MM.1S (cell line): ENCODE data around the gene GTF3C5.

Experiments
- DNase-seq: peaks from one replicate; pipeline ENCODE4 v3.0.0-alpha.2; 2015
- H2AFZ ChIP-seq: fragments of 300-600 bp; sonication (generic); 2 replicates; pipeline ENCODE4 v1.6.0; 2016; ENCODE audit warnings: antibody characterized with exemption, low read length
- H3F3A ChIP-seq: fragments of 300-600 bp; sonication (generic); 2 replicates; pipeline ENCODE4 v1.6.1; 2016; ENCODE audit warnings: mild to moderate bottlenecking, antibody characterized with exemption, low read length, moderate library complexity, mixed read lengths; ENCODE audit not compliant: insufficient read depth
- H3K27ac ChIP-seq: fragments of 300-600 bp; sonication (generic); 2 replicates; pipeline ENCODE4 v1.5.1; 2016; ENCODE audit warnings: mild to moderate bottlenecking, low read length
- H3K27me3 ChIP-seq: fragments of 300-600 bp; sonication (generic); replicated peaks from 2 replicates; pipeline ENCODE4 v1.6.0; 2016; ENCODE audit warnings: low read length; ENCODE audit not compliant: insufficient read depth
- H3K36me3 ChIP-seq: fragments of 300-600 bp; sonication (generic); replicated peaks from 2 replicates; pipeline ENCODE4 v1.6.1; 2016; ENCODE audit warnings: mild to moderate bottlenecking, low read length, mixed read lengths; ENCODE audit not compliant: insufficient read depth
- H3K4me1 ChIP-seq: fragments of 300-600 bp; sonication (generic); 2 replicates; pipeline ENCODE4 v1.6.1; 2016; ENCODE audit warnings: low read length, mixed read lengths
- H3K4me2 ChIP-seq: fragments of 300-600 bp; sonication (generic); 2 replicates; pipeline ENCODE4 v1.6.0; 2016; ENCODE audit warnings: low read depth, low read length
- H3K4me3 ChIP-seq: fragments of 300-600 bp; sonication (generic); 2 replicates; pipeline ENCODE4 v1.5.1; 2016; ENCODE audit warnings: low read length, mixed read lengths
- H3K79me2 ChIP-seq: fragments of 300-600 bp; sonication (generic); 2 replicates; pipeline ENCODE4 v1.6.1; 2016; ENCODE audit warnings: mixed run types, low read length, mixed read lengths
- H3K9ac ChIP-seq: fragments of 300-600 bp; sonication (generic); 2 replicates; pipeline ENCODE4 v1.6.1; 2016; ENCODE audit warnings: low read length, mixed read lengths
- H3K9me2 ChIP-seq: fragments of 300-600 bp; sonication (generic); replicated peaks from 2 replicates; pipeline ENCODE4 v1.6.1; 2016; ENCODE audit warnings: mild to moderate bottlenecking, low read length, mixed read lengths; ENCODE audit not compliant: insufficient read depth
- H3K9me3 ChIP-seq: fragments of 300-600 bp; sonication (generic); replicated peaks from 2 replicates; pipeline ENCODE4 v1.6.1; 2016; ENCODE audit warnings: mild to moderate bottlenecking, low read length, mixed read lengths; ENCODE audit not compliant: insufficient read depth
- H4K20me1 ChIP-seq: fragments of 300-600 bp; sonication (generic); 2 replicates; pipeline ENCODE4 v1.6.1; 2016; ENCODE audit warnings: mild to moderate bottlenecking, low read length, moderate library complexity, mixed read lengths; ENCODE audit not compliant: insufficient read depth
- EZH2 ChIP-seq: fragments of 300-600 bp; sonication (generic); optimal IDR thresholded peaks from 2 replicates; pipeline ENCODE3; 2017; ENCODE audit warnings: low read depth, mild to moderate bottlenecking, antibody characterized with exemption, low read length, mixed read lengths
- EZH2phosphoT487 ChIP-seq: fragments of 300-600 bp; sonication (generic); IDR thresholded peaks from 2 replicates; pipeline ENCODE4 v1.6.1; 2018; ENCODE audit warnings: antibody characterized with exemption, low read length
- TF ChIP-seq, protein P1 (sequence below): fragments of 300-600 bp; sonication (generic); IDR thresholded peaks from 2 replicates; pipeline ENCODE4 v1.5.1; 2016; ENCODE audit warnings: antibody characterized with exemption, low read length, mixed read lengths

GTF3C5 gene

DNA sequence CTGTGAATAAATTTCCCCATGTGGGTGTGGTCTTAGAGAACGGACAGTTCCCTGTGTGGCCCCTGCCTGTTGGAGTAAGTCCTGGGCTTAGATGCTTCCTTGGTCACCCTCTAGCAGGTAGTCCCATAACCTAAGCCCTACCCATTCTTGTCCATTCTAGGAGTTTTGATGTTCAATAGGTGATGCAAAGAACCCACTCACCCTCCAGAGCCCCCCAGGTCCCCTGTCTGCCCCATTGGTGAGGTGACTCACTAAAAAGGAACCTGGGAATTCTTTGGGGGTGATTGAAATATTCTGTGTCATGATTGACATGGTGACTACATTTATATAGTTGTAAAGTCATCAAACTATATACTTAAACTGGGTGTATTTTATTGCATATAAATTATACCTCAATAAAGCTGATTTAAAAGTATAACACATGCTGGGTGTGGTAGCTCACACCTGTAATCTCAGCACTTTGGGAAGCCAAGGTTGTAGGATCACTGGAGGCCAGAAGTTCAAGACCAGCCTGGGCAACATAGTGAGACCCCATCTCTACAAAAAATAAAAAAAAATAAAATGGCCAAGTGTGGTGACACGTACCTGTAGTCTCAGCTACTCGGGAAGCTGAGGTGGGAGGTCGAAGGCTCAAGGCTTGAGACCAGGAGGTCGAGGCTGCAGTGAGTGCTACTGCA is 20.8 kb upstream of the GTF3C5 start:
- no peaks in the 10 kb centered on the region for H3K4me1 ChIP-seq
- no peaks in the 10 kb centered on the region for H3K9me3 ChIP-seq
- peaks cover 95% of the 10 kb centered on the region for H3K27me3 ChIP-seq
- no peaks in the 10 kb centered on the region for H3K9me2 ChIP-seq
- DNase-seq: no peak
- no peaks in the 10 kb centered on the region for H3F3A ChIP-seq
- no peak overlapping the region for H2AFZ ChIP-seq
- TF ChIP-seq EZH2phosphoT487 (no peak), EZH2 (no peak)
- TF ChIP-seq, protein P1, sequence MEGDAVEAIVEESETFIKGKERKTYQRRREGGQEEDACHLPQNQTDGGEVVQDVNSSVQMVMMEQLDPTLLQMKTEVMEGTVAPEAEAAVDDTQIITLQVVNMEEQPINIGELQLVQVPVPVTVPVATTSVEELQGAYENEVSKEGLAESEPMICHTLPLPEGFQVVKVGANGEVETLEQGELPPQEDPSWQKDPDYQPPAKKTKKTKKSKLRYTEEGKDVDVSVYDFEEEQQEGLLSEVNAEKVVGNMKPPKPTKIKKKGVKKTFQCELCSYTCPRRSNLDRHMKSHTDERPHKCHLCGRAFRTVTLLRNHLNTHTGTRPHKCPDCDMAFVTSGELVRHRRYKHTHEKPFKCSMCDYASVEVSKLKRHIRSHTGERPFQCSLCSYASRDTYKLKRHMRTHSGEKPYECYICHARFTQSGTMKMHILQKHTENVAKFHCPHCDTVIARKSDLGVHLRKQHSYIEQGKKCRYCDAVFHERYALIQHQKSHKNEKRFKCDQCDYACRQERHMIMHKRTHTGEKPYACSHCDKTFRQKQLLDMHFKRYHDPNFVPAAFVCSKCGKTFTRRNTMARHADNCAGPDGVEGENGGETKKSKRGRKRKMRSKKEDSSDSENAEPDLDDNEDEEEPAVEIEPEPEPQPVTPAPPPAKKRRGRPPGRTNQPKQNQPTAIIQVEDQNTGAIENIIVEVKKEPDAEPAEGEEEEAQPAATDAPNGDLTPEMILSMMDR: no peak
- H3K79me2 ChIP-seq: no peaks in the 10 kb centered on the region
- no peak overlapping the region for H3K4me2 ChIP-seq
- no peak overlapping the region for H3K27ac ChIP-seq
- H3K4me3 ChIP-seq: no peak overlapping the region
- no peak overlapping the region for H3K9ac ChIP-seq
- no peaks in the 10 kb centered on the region for H4K20me1 ChIP-seq
- no peaks in the 10 kb centered on the region for H3K36me3 ChIP-seq

- no peak overlapping the region for H3K9ac ChIP-seq
- H3K4me3 ChIP-seq: no peak overlapping the region
- DNase-seq: no peak
- H3K4me1 ChIP-seq: no peaks in the 10 kb centered on the region
- H3K27me3 ChIP-seq: peaks cover 84% of the 10 kb centered on the region
- H2AFZ ChIP-seq: no peak overlapping the region
- no peak overlapping the region for H3K4me2 ChIP-seq
- H3K27ac ChIP-seq: no peak overlapping the region
- H3K9me2 ChIP-seq: no peaks in the 10 kb centered on the region
- no peaks in the 10 kb centered on the region for H4K20me1 ChIP-seq
- no peaks in the 10 kb centered on the region for H3K36me3 ChIP-seq
- H3K9me3 ChIP-seq: no peaks in the 10 kb centered on the region
- TF ChIP-seq, protein P1: no peak
- TF ChIP-seq EZH2phosphoT487: no peak
- TF ChIP-seq EZH2: no peak
- no peaks in the 10 kb centered on the region for H3K79me2 ChIP-seq
- H3F3A ChIP-seq: no peaks in the 10 kb centered on the region
Measured at GRCh38 chr9:133014696-133015095, 16.1 kb upstream of the GTF3C5 start.

- Histone ChIP-seq H3F3A (no peaks in the 10 kb centered on the region), H4K20me1 (no peaks in the 10 kb centered on the region), H3K4me1 (peaks cover 5% of the 10 kb centered on the region; the same call in 1 of the 2 replicates), H3K9ac (no peak overlapping the region), H3K9me3 (no peaks in the 10 kb centered on the region), H2AFZ (peak overlapping the region; percentile 67), H3K27me3 (peaks cover 22% of the 10 kb centered on the region), H3K9me2 (no peaks in the 10 kb centered on the region), H3K36me3 (no peaks in the 10 kb centered on the region), H3K4me3 (no peak overlapping the region), H3K27ac (no peak overlapping the region), H3K4me2 (peak overlapping the region; percentile 34; the same call in 1 of the 2 replicates), H3K79me2 (no peaks in the 10 kb centered on the region)
- TF ChIP-seq, protein P1: no peak
- no peak for TF ChIP-seq EZH2phosphoT487
- peak; percentile 48 for DNase-seq
Measured at GRCh38 chr9:133023117-133023890, 7.5 kb upstream of the GTF3C5 start.
